Skeletal muscle tissue (tissue), 4 donors: Measurements from ENCODE around the gene TMEM207. TPM values are rescaled to one million over a fixed set of nuclear protein-coding genes. Genes with fewer than 3 reads are reported as not detected.
"Not testable (repeated sequence)": the region's sequence is repeated elsewhere in the genome, so short reads cannot be mapped to it uniquely, and the experiment has no call there.

ENCODE experiments used
- H3K27ac ChIP-seq: one replicate; pipeline ENCODE4 v1.7.0; 2013; ENCODE audit warnings: mild to moderate bottlenecking, low read depth, low read length, inconsistent platforms
- H3K27me3 ChIP-seq, 3 donors: one replicate each; pipeline ENCODE4 v1.7.0; 2013; ENCODE audit warnings: low read length in 3 of 3; ENCODE audit not compliant: control insufficient read depth in 3 of 3, insufficient read depth in 3 of 3
- H3K36me3 ChIP-seq, 3 donors: one replicate each; pipeline ENCODE4 v1.7.0; 2013; ENCODE audit warnings: low read length in 3 of 3; ENCODE audit not compliant: control insufficient read depth in 3 of 3, insufficient read depth in 3 of 3
- H3K4me1 ChIP-seq, 3 donors: one replicate each; pipeline ENCODE4 v1.7.0; 2013; ENCODE audit warnings: low read length in 3 of 3, mild to moderate bottlenecking in 3 of 3; ENCODE audit not compliant: control insufficient read depth in 3 of 3, insufficient read depth in 3 of 3
- H3K4me3 ChIP-seq, 3 donors: one replicate each; pipeline ENCODE4 v1.7.0; 2013; ENCODE audit warnings: low read length in 3 of 3
- H3K9ac ChIP-seq, 3 donors: one replicate each; pipeline ENCODE4 v1.7.0; 2013; ENCODE audit warnings: low read length in 3 of 3, mild to moderate bottlenecking in 3 of 3, moderate library complexity in 2 of 3, low read depth in 1 of 3
- H3K9me3 ChIP-seq, 3 donors: one replicate each; pipeline ENCODE4 v1.7.0; 2013; ENCODE audit warnings: low read length in 3 of 3; ENCODE audit not compliant: control insufficient read depth in 3 of 3
- total RNA-seq: library from RNA; depleted of rRNA; stranded (reverse); fragments of >200 nt; gene quantifications from one replicate; pipeline ENCODE4 v1.2.3, GENCODE V29; 2014
- donor health status: Osteomylitis.

The TMEM207 gene
- total RNA-seq, 1 donor from 2014 or later = not detected

GRCh38 chr3:190491533-190492054 lies 41.9 kb upstream of the TMEM207 start:
- H3K27me3 ChIP-seq = no peaks in the 10 kb centered on the region
- H3K27ac ChIP-seq = no peak overlapping the region
- no peaks in the 10 kb centered on the region for H3K36me3 ChIP-seq
- no peaks in the 10 kb centered on the region for H3K9me3 ChIP-seq
- H3K4me1 ChIP-seq = peaks cover 0 to 5% (median 0%) of the 10 kb centered on the region in 3 donors
- H3K9ac ChIP-seq = no peak overlapping the region
- H3K4me3 ChIP-seq = no peak overlapping the region

GRCh38 chr3:190486908-190487607 lies 37.4 kb upstream of the TMEM207 start:
- Histone ChIP-seq H3K27me3 (no peaks in the 10 kb centered on the region), H3K27ac (no peak overlapping the region), H3K4me1 (peaks cover 0 to 4% (median 0%) of the 10 kb centered on the region in 3 donors), H3K9ac (peak overlapping the region in 1 of 3 donors; percentile 26), H3K4me3 (peak overlapping the region in 2 of 3 donors; percentile 28 to 63), H3K9me3 (no peaks in the 10 kb centered on the region), H3K36me3 (no peaks in the 10 kb centered on the region)

- Histone ChIP-seq H3K9me3 (no peaks in the 10 kb centered on the region), H3K36me3 (no peaks in the 10 kb centered on the region), H3K4me1 (peaks cover 0 to 2% (median 0%) of the 10 kb centered on the region in 3 donors), H3K27me3 (no peaks in the 10 kb centered on the region), H3K27ac (no peak overlapping the region), H3K4me3 (no peak overlapping the region), H3K9ac (no peak overlapping the region)
Measured at GRCh38 chr3:190486533-190486864, 36.8 kb upstream of the TMEM207 start.

- no peaks in the 10 kb centered on the region for H3K36me3 ChIP-seq
Measured at GRCh38 chr3:190485830-190486532, 36.3 kb upstream of the TMEM207 start.

GRCh38 chr3:190481779-190482178 lies 32.1 kb upstream of the TMEM207 start:
- no peak overlapping the region for H3K27ac ChIP-seq
- H3K9me3 ChIP-seq = no peaks in the 10 kb centered on the region
- no peaks in the 10 kb centered on the region for H3K4me1 ChIP-seq
- no peak overlapping the region for H3K4me3 ChIP-seq
- H3K27me3 ChIP-seq = no peaks in the 10 kb centered on the region
- H3K36me3 ChIP-seq = no peaks in the 10 kb centered on the region
- no peak overlapping the region for H3K9ac ChIP-seq

More at GRCh38 chr3:190485830-190486532, 36.3 kb upstream of the TMEM207 start:
- Histone ChIP-seq H3K27ac (no peak overlapping the region), H3K27me3 (no peaks in the 10 kb centered on the region), H3K4me3 (no peak overlapping the region), H3K4me1 (peaks cover 0 to 2% (median 0%) of the 10 kb centered on the region in 3 donors), H3K9ac (no peak overlapping the region), H3K9me3 (no peaks in the 10 kb centered on the region)

GRCh38 chr3:190473261-190473660 lies 23.6 kb upstream of the TMEM207 start:
- H3K9ac ChIP-seq, H3K4me3 ChIP-seq, H3K27me3 ChIP-seq, H3K27ac ChIP-seq, H3K9me3 ChIP-seq, H3K36me3 ChIP-seq, H3K4me1 ChIP-seq: not testable (repeated sequence)

- H3K36me3 ChIP-seq = no peaks in the 10 kb centered on the region
Measured at GRCh38 chr3:190467922-190468321, 18.2 kb upstream of the TMEM207 start.

GRCh38 chr3:190458040-190458439 lies 8.3 kb upstream of the TMEM207 start:
- H3K9ac ChIP-seq = no peak overlapping the region
- no peaks in the 10 kb centered on the region for H3K36me3 ChIP-seq
- H3K27ac ChIP-seq = no peak overlapping the region
- H3K4me1 ChIP-seq = no peaks in the 10 kb centered on the region
- no peaks in the 10 kb centered on the region for H3K27me3 ChIP-seq
- no peak overlapping the region for H3K4me3 ChIP-seq
- no peaks in the 10 kb centered on the region for H3K9me3 ChIP-seq

More at GRCh38 chr3:190467922-190468321, 18.2 kb upstream of the TMEM207 start:
- Histone ChIP-seq H3K4me3 (no peak overlapping the region), H3K27me3 (no peaks in the 10 kb centered on the region), H3K9ac (no peak overlapping the region), H3K4me1 (no peaks in the 10 kb centered on the region), H3K9me3 (no peaks in the 10 kb centered on the region), H3K27ac (no peak overlapping the region)

- no peak overlapping the region for H3K27ac ChIP-seq
- H3K4me3 ChIP-seq = no peak overlapping the region
Measured at GRCh38 chr3:190456770-190457169, 7.1 kb upstream of the TMEM207 start.

GRCh38 chr3:190455828-190456227 lies 6.1 kb upstream of the TMEM207 start:
- Histone ChIP-seq H3K4me1 (no peaks in the 10 kb centered on the region), H3K27ac (no peak overlapping the region), H3K9ac (no peak overlapping the region), H3K9me3 (no peaks in the 10 kb centered on the region), H3K4me3 (no peak overlapping the region), H3K27me3 (no peaks in the 10 kb centered on the region), H3K36me3 (no peaks in the 10 kb centered on the region)

More at GRCh38 chr3:190456770-190457169, 7.1 kb upstream of the TMEM207 start:
- H3K9ac ChIP-seq = no peak overlapping the region
- no peaks in the 10 kb centered on the region for H3K27me3 ChIP-seq
- no peaks in the 10 kb centered on the region for H3K36me3 ChIP-seq
- no peaks in the 10 kb centered on the region for H3K4me1 ChIP-seq
- no peaks in the 10 kb centered on the region for H3K9me3 ChIP-seq
